HUES6 (cell line): ENCODE data around the gene CIB4.

Source experiments
- H3K27ac ChIP-seq: 2 replicates; pipeline ENCODE4 v1.7.0; 2013; ENCODE audit warnings: low read depth, mild to moderate bottlenecking, low read length, inconsistent platforms
- H3K27me3 ChIP-seq: 2 replicates; pipeline ENCODE4 v1.6.1; 2013; ENCODE audit warnings: low read length; ENCODE audit not compliant: control insufficient read depth, insufficient read depth
- H3K36me3 ChIP-seq: 2 replicates; pipeline ENCODE4 v1.6.1; 2013; ENCODE audit warnings: low read length; ENCODE audit not compliant: control insufficient read depth, insufficient read depth
- H3K4me1 ChIP-seq: 2 replicates; pipeline ENCODE4 v1.6.1; 2013; ENCODE audit warnings: low read length; ENCODE audit not compliant: control insufficient read depth, insufficient read depth
- H3K4me3 ChIP-seq: 2 replicates; pipeline ENCODE4 v1.5.1; 2013; ENCODE audit warnings: low read depth, low read length
- H3K9ac ChIP-seq: one replicate; pipeline ENCODE4 v1.6.1; 2013; ENCODE audit warnings: mild to moderate bottlenecking, low read length
- H3K9me3 ChIP-seq: 2 replicates; pipeline ENCODE4 v1.6.1; 2013; ENCODE audit warnings: low read depth, low read length; ENCODE audit not compliant: control insufficient read depth, insufficient read depth

CIB4 gene

GRCh38 chr2:26581266-26581990, 59.7 kb downstream of the CIB4 start:
- Histone ChIP-seq H3K9ac (no peak overlapping the region), H3K36me3 (no peaks in the 10 kb centered on the region), H3K27ac (no peak overlapping the region), H3K4me1 (peaks cover 12% of the 10 kb centered on the region; the same call in 1 of the 2 replicates), H3K9me3 (no peaks in the 10 kb centered on the region), H3K4me3 (no peak overlapping the region), H3K27me3 (peaks cover 22% of the 10 kb centered on the region; the same call in 1 of the 2 replicates)

GRCh38 chr2:26580751-26581150, 60.4 kb downstream of the CIB4 start:
- no peak overlapping the region for H3K4me3 ChIP-seq
- no peak overlapping the region for H3K27ac ChIP-seq
- no peak overlapping the region for H3K9ac ChIP-seq
- H3K27me3 ChIP-seq = peaks cover 22% of the 10 kb centered on the region; the same call in 1 of the 2 replicates
- no peaks in the 10 kb centered on the region for H3K9me3 ChIP-seq
- no peaks in the 10 kb centered on the region for H3K36me3 ChIP-seq
- peaks cover 12% of the 10 kb centered on the region; the same call in 1 of the 2 replicates for H3K4me1 ChIP-seq

- H3K9me3 ChIP-seq = no peaks in the 10 kb centered on the region
- no peaks in the 10 kb centered on the region for H3K36me3 ChIP-seq
- peaks cover 12% of the 10 kb centered on the region; the same call in 1 of the 2 replicates for H3K4me1 ChIP-seq
- H3K27me3 ChIP-seq = peaks cover 22% of the 10 kb centered on the region; the same call in 1 of the 2 replicates
- no peak overlapping the region for H3K27ac ChIP-seq
- H3K4me3 ChIP-seq = no peak overlapping the region
- no peak overlapping the region for H3K9ac ChIP-seq
Measured at GRCh38 chr2:26580151-26580550, 61.0 kb downstream of the CIB4 start.

DNA sequence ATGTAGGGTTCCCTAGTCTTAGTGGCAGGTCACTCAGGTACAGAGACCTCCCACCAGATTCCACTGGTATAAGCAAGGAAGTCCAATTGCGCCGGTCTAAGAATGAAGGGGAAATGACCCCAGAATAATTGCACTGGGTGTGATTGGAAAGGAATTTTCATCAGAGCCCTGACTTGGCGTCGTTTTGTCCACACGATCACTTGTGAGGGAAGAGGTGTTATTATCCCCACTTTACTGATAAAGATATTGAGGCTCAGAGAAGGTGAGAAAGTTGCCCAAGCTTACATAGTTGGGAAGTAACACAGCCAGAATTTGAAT, 61.5 kb downstream of the CIB4 start:
- Histone ChIP-seq H3K4me3 (no peak overlapping the region), H3K9me3 (no peaks in the 10 kb centered on the region), H3K36me3 (no peaks in the 10 kb centered on the region), H3K9ac (no peak overlapping the region), H3K4me1 (peaks cover 12% of the 10 kb centered on the region; the same call in 1 of the 2 replicates), H3K27ac (no peak overlapping the region), H3K27me3 (peaks cover 22% of the 10 kb centered on the region; the same call in 1 of the 2 replicates)

DNA sequence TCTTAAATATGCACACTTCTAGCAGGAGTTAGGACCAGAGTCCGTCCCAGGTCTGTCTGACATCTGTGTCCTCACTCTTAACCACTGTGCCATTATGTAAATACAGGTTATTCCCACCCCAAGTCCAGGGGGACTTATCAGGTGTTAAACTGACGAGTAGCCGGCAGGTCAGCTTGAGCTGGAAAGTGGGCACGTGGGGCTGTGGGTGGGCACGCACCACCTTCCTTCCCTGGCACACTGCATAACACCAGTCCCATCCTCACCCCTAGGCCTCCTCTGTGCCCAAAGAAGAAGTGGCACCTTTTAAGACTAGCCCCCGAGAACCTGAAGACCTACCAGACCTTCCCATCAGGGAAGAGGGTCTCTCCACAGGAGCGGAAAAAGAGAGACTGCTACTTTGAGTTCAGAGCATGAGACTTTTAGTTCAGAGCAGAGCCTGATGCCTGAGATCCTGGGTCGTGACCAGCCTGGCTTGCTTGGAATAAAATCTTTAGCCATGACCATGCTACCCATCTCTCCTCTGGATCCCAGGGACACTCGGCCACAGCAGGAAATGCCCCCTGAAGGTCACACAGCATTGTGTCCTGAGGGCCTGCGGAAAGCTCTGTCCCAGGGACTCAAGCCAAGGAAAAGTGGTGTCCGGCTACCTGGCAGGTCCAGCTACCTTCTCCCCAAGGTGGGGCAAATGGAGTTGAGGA, 62.0 kb downstream of the CIB4 start:
- peaks cover 26% of the 10 kb centered on the region; the same call in 1 of the 2 replicates for H3K27me3 ChIP-seq
- H3K9me3 ChIP-seq = no peaks in the 10 kb centered on the region
- no peak overlapping the region for H3K4me3 ChIP-seq
- peaks cover 12% of the 10 kb centered on the region; the same call in 1 of the 2 replicates for H3K4me1 ChIP-seq
- no peak overlapping the region for H3K27ac ChIP-seq
- H3K9ac ChIP-seq = no peak overlapping the region
- no peaks in the 10 kb centered on the region for H3K36me3 ChIP-seq

DNA sequence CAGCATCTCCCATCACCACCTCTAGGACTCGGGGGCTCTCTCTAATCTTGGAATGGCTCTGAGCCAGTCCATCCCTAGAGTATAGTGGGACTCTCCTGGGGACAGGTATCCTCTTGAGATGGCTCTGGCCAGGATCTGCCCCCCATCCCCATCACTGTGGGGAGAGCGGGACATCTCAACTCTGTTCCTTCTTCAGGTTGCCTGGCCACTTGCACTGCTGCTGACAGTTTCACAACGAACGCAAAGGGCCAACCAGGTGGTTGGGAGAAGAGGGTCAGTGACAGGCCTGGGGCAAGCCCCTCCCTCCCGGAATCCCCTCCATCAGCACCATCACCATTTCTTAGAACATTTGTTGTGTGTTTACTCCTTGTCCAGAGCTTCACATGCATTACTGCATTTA, 62.6 kb downstream of the CIB4 start:
- Histone ChIP-seq H3K4me1 (peaks cover 12% of the 10 kb centered on the region; the same call in 1 of the 2 replicates), H3K9ac (no peak overlapping the region), H3K4me3 (no peak overlapping the region), H3K27me3 (peaks cover 27% of the 10 kb centered on the region; the same call in 1 of the 2 replicates), H3K27ac (no peak overlapping the region), H3K9me3 (no peaks in the 10 kb centered on the region), H3K36me3 (no peaks in the 10 kb centered on the region)

GRCh38 chr2:26578113-26578458, 63.1 kb downstream of the CIB4 start:
- Histone ChIP-seq H3K4me1 (peaks cover 12% of the 10 kb centered on the region; the same call in 1 of the 2 replicates), H3K27ac (no peak overlapping the region), H3K27me3 (peaks cover 27% of the 10 kb centered on the region; the same call in 1 of the 2 replicates), H3K9ac (no peak overlapping the region), H3K4me3 (no peak overlapping the region), H3K36me3 (no peaks in the 10 kb centered on the region), H3K9me3 (no peaks in the 10 kb centered on the region)

DNA sequence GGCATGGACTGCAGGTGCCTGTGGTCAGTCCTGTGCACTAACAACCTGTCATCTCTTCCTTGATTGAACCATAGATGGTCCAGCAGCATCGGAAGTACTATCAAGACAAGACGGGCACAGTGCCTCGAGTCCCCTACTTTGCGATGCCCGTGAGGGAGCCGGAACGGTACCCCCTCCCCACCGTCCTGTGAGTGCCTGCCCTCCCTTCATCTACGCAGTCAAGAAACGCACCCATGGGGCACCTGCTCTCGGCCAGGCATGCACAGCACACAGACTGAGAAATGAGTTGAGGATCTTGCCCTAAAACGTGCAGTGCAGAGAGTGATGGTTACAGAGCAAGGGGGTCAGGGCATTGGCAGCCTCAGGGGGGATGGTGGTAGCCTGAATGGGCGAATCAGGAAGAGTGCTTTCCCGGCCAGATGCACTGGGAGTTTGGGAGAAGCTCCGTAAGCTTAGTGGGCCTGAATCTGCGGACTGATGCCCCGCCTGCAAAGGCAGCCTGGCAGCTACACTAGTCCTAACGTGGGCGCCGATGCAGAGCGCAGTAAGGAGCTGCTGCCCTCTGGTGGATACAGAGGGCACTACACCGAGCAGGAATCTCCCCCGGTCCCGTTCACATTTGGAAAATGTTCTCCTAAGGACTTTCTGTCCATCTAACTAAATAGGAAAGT, 63.6 kb downstream of the CIB4 start:
- peaks cover 27% of the 10 kb centered on the region; the same call in 1 of the 2 replicates for H3K27me3 ChIP-seq
- no peak overlapping the region for H3K9ac ChIP-seq
- no peaks in the 10 kb centered on the region for H3K9me3 ChIP-seq
- H3K27ac ChIP-seq = no peak overlapping the region
- no peak overlapping the region for H3K4me3 ChIP-seq
- H3K36me3 ChIP-seq = no peaks in the 10 kb centered on the region
- H3K4me1 ChIP-seq = peaks cover 12% of the 10 kb centered on the region; the same call in 1 of the 2 replicates

GRCh38 chr2:26576565-26577441, 64.4 kb downstream of the CIB4 start:
- Histone ChIP-seq H3K4me1 (peaks cover 16% of the 10 kb centered on the region; the same call in 1 of the 2 replicates), H3K27me3 (peaks cover 27% of the 10 kb centered on the region; the same call in 1 of the 2 replicates), H3K9ac (no peak overlapping the region), H3K27ac (no peak overlapping the region), H3K4me3 (no peak overlapping the region), H3K36me3 (no peaks in the 10 kb centered on the region), H3K9me3 (no peaks in the 10 kb centered on the region)

DNA sequence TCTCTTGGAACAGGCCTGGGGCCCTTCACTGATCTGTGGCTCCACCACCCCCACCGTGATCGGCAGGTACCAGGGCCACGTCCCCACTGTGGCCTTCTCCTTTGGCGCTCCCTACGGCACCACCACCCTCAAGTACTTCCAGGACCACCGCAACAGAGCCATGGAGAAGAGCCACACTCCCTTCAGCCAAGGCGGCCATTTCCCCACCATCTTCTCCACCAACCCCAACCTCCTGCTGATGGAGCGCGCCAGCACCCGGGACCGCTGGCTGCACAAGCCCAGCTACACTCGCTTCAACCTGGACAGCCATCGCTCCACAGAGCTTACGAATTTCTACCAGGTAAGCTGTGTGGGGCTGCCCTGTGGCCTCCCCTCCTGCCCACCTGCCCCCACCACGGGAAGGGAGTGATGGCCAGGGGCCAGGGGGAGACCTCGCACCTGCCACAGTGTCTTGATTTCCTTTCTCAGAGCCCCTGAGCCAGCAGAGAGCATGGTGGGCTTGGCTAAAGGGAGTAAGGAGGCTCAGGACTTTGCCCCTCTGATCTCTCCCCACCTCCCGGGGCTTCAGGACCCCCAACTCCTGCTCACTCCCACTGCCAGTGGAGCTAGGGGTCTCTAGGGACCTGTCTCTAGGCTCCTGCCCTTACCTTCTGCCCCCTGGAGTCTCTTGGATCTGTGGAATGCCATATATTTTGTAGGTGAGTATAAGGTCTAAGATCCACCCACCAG, 65.2 kb downstream of the CIB4 start:
- Histone ChIP-seq H3K4me3 (no peak overlapping the region), H3K36me3 (no peaks in the 10 kb centered on the region), H3K9ac (no peak overlapping the region), H3K9me3 (no peaks in the 10 kb centered on the region), H3K4me1 (peaks cover 16% of the 10 kb centered on the region; the same call in 1 of the 2 replicates), H3K27me3 (peaks cover 30% of the 10 kb centered on the region; the same call in 1 of the 2 replicates), H3K27ac (no peak overlapping the region)
